GM18907 (cell line): ENCODE measurements around the gene ZNF14.
"Not testable (repeated sequence)": the region's sequence is repeated elsewhere in the genome, so short reads cannot be mapped to it uniquely, and the experiment has no call there.

Experiments
- ATAC-seq: cut with Tn5 transposase; IDR thresholded peaks from one replicate; pipeline ENCODE4 v1.9.1; 2021; ENCODE audit warnings: mild to moderate bottlenecking, moderate library complexity; ENCODE audit not compliant: unreplicated experiment

The ZNF14 gene

GRCh38 chr19:19732579-19733501 is at the start of gene ZNF14:
ZNF14 (minus strand) TSS chr19:19733112; CDS start chr19:19732958, 154 bp downstream.
- peak; percentile 98 for ATAC-seq

- not testable (repeated sequence) for ATAC-seq
Observed at GRCh38 chr19:19781791-19782190, 48.9 kb upstream of the ZNF14 start.

GRCh38 chr19:19778666-19779065 is 45.8 kb upstream of the ZNF14 start:
- ATAC-seq: no peak

- no peak for ATAC-seq
Observed at GRCh38 chr19:19777692-19778091, 44.8 kb upstream of the ZNF14 start.

GRCh38 chr19:19776206-19777008 is 43.5 kb upstream of the ZNF14 start:
- peak; percentile 99 for ATAC-seq

GRCh38 chr19:19775891-19776205 is 42.9 kb upstream of the ZNF14 start:
- peak; percentile 33 for ATAC-seq

- ATAC-seq: no peak
Observed at GRCh38 chr19:19774354-19775033, 41.6 kb upstream of the ZNF14 start.

- ATAC-seq: not testable (repeated sequence)
Observed at GRCh38 chr19:19771963-19772362, 39.1 kb upstream of the ZNF14 start.

GRCh38 chr19:19769971-19770370 is 37.1 kb upstream of the ZNF14 start:
- ATAC-seq: not testable (repeated sequence)

- no peak for ATAC-seq
Observed at GRCh38 chr19:19758164-19758563, 25.3 kb upstream of the ZNF14 start.

- ATAC-seq: no peak
Observed at GRCh38 chr19:19752760-19753403, 20.0 kb upstream of the ZNF14 start.

- ATAC-seq: no peak
Observed at GRCh38 chr19:19751846-19752245, 18.9 kb upstream of the ZNF14 start.

GRCh38 chr19:19750842-19751790 is 18.2 kb upstream of the ZNF14 start:
- ATAC-seq: no peak

GRCh38 chr19:19749908-19750841 is 17.3 kb upstream of the ZNF14 start:
- no peak for ATAC-seq

- ATAC-seq: no peak
Observed at GRCh38 chr19:19749117-19749907, 16.4 kb upstream of the ZNF14 start.

GRCh38 chr19:19748249-19748938 is 15.5 kb upstream of the ZNF14 start:
- ATAC-seq: no peak
